Esophagus muscularis mucosa (tissue), 4 donors: ENCODE results near the gene TENM4. TPM values are rescaled to one million over a fixed set of nuclear protein-coding genes. Genes with fewer than 3 reads are reported as not detected.

Experiments
- DNase-seq: peaks from one replicate; pipeline ENCODE4 v3.0.0-alpha.2; 2017; ENCODE audit errors: extremely low spot score
- H3K27ac ChIP-seq, 4 donors: fragments of 200-600 bp; sonication (generic); replicated peaks in 1 of 4; 1 replicate in 3 of 4; 2 replicates in 1 of 4; pipeline ENCODE4 v1.5.1; 2016 to 2019; ENCODE audit warnings: mild to moderate bottlenecking in 1 of 4
- H3K27me3 ChIP-seq, 4 donors: fragments of 200-600 bp; sonication (generic); one replicate each; pipeline versions ENCODE4 v1.5.1 to v1.6.0; 2016 to 2019
- H3K36me3 ChIP-seq, 4 donors: fragments of 200-600 bp; sonication (generic); one replicate each; pipeline ENCODE4 v1.5.1; 2016 to 2019
- H3K4me1 ChIP-seq, 4 donors: fragments of 200-600 bp; sonication (generic); one replicate each; pipeline ENCODE4 v1.5.1; 2016 to 2019
- H3K4me3 ChIP-seq, 4 donors: fragments of 200-600 bp; sonication (generic); 1 replicate in 2 of 4; 2 replicates in 2 of 4; pipeline ENCODE4 v1.5.1; 2016 to 2019; ENCODE audit warnings: mild to moderate bottlenecking in 4 of 4, moderate library complexity in 1 of 4
- H3K9me3 ChIP-seq, 4 donors: fragments of 200-600 bp; sonication (generic); 1 replicate in 3 of 4; 2 replicates in 1 of 4; pipeline ENCODE4 v1.5.1; 2016 to 2019
- EP300 ChIP-seq: sonication (generic); formaldehyde crosslinking; IDR thresholded peaks from one replicate; pipeline ENCODE4 v1.6.1; 2017; ENCODE audit warnings: antibody characterized with exemption
- POLR2A ChIP-seq: fragments of 450-650 bp; IDR thresholded peaks from one replicate; pipeline ENCODE4 v1.6.1; 2017; ENCODE audit warnings: antibody characterized with exemption, moderate library complexity, mild to moderate bottlenecking, low read depth
- POLR2AphosphoS5 ChIP-seq, 2 donors: sonication (generic); formaldehyde crosslinking; IDR thresholded peaks; one replicate each; pipeline ENCODE4 v1.6.1; 2017; ENCODE audit warnings: antibody characterized with exemption in 2 of 2
- WGBS: methylation state at CpG from one replicate; pipeline ENCODE4 v1.1.5; 2018; 5-methylcytosine and 5-hydroxymethylcytosine counted together
- intact Hi-C: fragments of 100-400 bp; cut with DNase I; formaldehyde crosslinking; loops from one replicate; pipeline ENCODE4 v1.15.1; 2023
- total RNA-seq, 4 donors: library from RNA; depleted of rRNA; stranded (reverse); fragments of >200 nt; gene quantifications; one replicate each; pipeline versions ENCODE4 v1.1.0 to v1.2.1, GENCODE V29; 2016
- TF ChIP-seq, protein P1 (sequence below), 3 experiments: fragments of 200-600 bp in 2 of 3; fragments of 450-650 bp in 1 of 3; sonication (generic) in 2 of 3; IDR thresholded peaks; one replicate each; pipeline ENCODE4 v1.5.1; 2017 to 2019; ENCODE audit warnings: antibody characterized with exemption in 3 of 3, mild to moderate bottlenecking in 2 of 3, moderate library complexity in 1 of 3

Gene TENM4
- total RNA-seq = 1 to 10 TPM; 4.1 to 9.6 (median 8.0) TPM

DNA sequence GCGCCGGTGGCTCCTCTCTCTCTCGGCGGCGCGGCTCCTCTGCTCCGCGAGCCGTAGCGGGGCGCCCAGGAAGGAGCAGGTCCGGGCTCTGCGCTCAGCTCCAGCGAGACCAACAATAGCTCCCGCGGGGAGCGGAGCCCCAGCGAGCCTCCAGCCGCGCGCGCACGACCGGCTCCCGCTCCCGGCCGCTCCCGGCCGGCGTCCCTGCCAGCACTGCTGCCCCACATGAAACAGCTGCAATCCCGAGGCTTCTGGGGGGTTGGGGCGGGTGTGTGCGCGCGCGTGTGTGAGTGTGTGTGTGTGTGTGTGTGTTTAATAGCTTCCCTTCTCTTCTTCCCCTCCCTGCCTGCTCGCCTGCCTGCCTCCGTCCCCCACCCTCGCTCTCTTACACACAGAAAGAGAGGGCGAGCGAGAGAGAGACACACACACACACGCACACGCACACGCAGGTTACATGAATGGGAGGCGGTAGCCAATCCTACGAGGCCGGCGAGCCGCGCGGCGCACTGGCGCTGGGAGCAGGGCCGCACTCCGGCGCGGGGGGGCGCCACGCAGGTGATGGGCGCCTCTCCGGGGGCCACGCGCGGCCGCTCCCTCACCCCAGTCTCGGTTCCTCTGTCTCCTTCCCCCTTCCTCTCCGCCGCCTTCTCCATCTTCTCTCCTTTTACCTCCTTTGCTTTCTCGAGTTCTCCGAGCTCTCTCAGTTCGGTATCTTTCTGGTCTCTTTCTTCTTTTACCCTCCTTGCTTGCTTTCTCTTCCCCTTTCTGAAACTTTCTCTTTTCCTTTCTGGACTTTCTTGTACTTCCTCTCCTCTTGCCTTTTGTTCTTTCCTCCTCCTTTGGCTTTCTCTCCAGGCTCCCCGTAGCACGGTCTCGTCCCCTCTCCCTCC lies at the start of gene TENM4:
Gene TENM4, minus strand, starts transcription at position 460 of the 890 bp plus-strand sequence. CDS start 371,086 bp downstream, outside the sequence.
- TF ChIP-seq POLR2AphosphoS5 (IDR thresholded peaks at IDR 0.05) (peak; percentile 78 to 87), POLR2A (no peak), EP300 (no peak)
- TF ChIP-seq, protein P1, sequence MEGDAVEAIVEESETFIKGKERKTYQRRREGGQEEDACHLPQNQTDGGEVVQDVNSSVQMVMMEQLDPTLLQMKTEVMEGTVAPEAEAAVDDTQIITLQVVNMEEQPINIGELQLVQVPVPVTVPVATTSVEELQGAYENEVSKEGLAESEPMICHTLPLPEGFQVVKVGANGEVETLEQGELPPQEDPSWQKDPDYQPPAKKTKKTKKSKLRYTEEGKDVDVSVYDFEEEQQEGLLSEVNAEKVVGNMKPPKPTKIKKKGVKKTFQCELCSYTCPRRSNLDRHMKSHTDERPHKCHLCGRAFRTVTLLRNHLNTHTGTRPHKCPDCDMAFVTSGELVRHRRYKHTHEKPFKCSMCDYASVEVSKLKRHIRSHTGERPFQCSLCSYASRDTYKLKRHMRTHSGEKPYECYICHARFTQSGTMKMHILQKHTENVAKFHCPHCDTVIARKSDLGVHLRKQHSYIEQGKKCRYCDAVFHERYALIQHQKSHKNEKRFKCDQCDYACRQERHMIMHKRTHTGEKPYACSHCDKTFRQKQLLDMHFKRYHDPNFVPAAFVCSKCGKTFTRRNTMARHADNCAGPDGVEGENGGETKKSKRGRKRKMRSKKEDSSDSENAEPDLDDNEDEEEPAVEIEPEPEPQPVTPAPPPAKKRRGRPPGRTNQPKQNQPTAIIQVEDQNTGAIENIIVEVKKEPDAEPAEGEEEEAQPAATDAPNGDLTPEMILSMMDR (IDR thresholded peaks at IDR 0.05) = peak; percentile 40 to 47 (median 44)
- Histone ChIP-seq H3K36me3 (no peaks in the 10 kb centered on the region), H3K4me3 (peak within 1 kb of the TSS; percentile 63 to 84 (median 67)), H3K9me3 (no peaks in the 10 kb centered on the region), H3K27ac (peak within 1 kb of the TSS; percentile 85 to 90 (median 88)), H3K4me1 (peaks cover 44 to 55% (median 53%) of the 10 kb centered on the region in 4 donors), H3K27me3 (peaks cover 0 to 54% (median 11%) of the 10 kb centered on the region in 4 donors)
- DNase-seq = no peak
- intact Hi-C loops = loop anchor here (5.0 kb wide), 1 partner anchor 39 kb away; no protein-coding TSS in a partner anchor
- 3% methylated on average over 22 of the region's 74 CpGs for WGBS

DNA sequence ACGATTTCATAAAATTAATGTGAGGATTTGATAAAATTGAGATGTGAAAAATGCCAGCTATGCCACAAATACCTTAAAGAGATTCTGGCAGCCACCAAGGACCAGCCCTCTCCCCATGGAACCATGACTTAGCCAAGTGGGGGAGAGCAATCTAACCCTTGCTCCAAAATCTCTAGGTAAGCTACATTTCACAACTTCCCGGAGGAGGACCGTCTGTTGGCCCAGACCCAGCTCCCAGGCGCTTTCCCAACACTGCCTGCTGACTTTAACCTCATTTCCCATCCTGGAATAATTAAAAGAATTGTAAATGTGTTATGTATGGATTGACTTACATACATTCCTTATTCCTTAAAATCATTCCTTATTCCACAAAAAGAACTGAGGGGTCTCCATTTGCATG lies 47.5 kb upstream of the TENM4 start:
- intact Hi-C loops = no loop called here

DNA sequence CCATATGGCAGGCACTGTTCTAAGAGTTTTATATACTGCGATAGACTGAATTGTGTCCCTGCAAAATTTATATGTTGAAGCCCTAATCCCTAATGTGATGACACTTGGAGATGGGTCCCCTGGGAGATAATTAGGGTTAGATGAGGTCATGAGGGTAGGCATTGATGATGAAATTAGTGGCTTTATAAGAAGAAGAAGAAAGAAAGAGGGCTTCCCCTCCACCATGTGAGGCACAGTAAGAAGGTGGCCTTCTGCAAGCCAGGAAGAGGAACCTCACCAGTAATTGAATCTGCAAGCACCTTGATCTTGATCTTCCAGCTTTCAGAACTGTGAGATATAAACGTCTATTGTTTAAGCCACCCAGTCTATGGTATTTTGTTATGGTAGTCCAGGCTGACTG lies 46.6 kb upstream of the TENM4 start:
- WGBS = 79% methylated on average over 2 of the region's 2 CpGs
- no peak for DNase-seq
- Histone ChIP-seq H3K4me1 (no peaks in the 10 kb centered on the region), H3K27me3 (no peaks in the 10 kb centered on the region), H3K4me3 (no peak overlapping the region), H3K36me3 (no peaks in the 10 kb centered on the region), H3K9me3 (no peaks in the 10 kb centered on the region), H3K27ac (no peak overlapping the region)
- TF ChIP-seq POLR2A (no peak), POLR2AphosphoS5 (IDR thresholded peaks at IDR 0.05) (no peak), EP300 (no peak)
- TF ChIP-seq, protein P1 (IDR thresholded peaks at IDR 0.05) = no peak
- intact Hi-C loops = no loop called here

More for the DNA sequence above, 47.5 kb upstream of the TENM4 start:
- Histone ChIP-seq H3K4me3 (no peak overlapping the region), H3K27me3 (no peaks in the 10 kb centered on the region), H3K36me3 (no peaks in the 10 kb centered on the region), H3K9me3 (no peaks in the 10 kb centered on the region), H3K4me1 (peaks cover 0 to under 1% (median 0%) of the 10 kb centered on the region in 4 donors), H3K27ac (no peak overlapping the region)
- TF ChIP-seq, protein P1 (IDR thresholded peaks at IDR 0.05) = no peak
- TF ChIP-seq EP300 (no peak), POLR2A (no peak), POLR2AphosphoS5 (IDR thresholded peaks at IDR 0.05) (no peak)
- DNase-seq = no peak
- 84% methylated on average over 4 of the region's 4 CpGs for WGBS

DNA sequence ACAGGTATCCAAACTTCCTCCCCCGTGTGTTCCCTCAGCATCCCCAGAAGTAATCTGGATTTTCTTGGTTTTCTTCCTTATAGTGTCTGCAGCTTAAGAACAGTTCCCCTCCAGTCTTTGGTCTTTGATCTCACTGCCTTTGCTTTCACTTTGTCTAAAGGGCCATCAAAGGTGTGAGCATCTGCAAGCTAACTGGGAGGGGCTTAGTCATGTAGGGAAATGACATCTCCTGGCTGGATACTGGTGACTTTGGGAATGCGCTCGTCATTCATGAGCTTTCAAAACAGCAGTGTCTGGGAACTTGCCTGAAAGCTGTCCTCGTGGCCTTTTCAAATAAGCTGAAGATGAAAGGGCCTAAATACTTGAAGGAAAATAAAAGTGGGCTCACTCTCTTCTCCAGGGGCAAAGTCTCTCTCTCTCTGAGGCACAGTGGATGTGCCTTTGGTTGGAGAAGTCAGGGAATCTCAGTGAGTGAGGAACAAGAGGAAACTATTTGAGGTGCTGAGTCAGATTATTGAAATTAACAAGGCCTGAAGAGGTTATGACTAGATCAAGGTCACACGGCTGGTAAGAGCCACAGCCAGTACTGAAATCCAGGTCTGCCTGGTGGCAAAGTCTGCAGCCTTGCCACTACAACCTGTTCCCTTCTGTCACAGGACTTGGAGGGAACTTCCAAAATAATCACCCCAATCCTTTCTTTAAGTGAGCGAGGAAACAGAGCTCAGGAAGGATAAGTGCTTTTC lies 45.6 kb upstream of the TENM4 start:
- WGBS = 77% methylated on average over 6 of the region's 6 CpGs
- no peaks in the 10 kb centered on the region for H3K27me3 ChIP-seq
- intact Hi-C loops = no loop called here
- H3K27ac ChIP-seq = no peak overlapping the region
- TF ChIP-seq POLR2AphosphoS5 (IDR thresholded peaks at IDR 0.05) = no peak
- TF ChIP-seq POLR2A = no peak
- no peak for TF ChIP-seq EP300
- TF ChIP-seq, protein P1 (IDR thresholded peaks at IDR 0.05) = no peak
- no peak for DNase-seq
- H3K4me1 ChIP-seq = no peaks in the 10 kb centered on the region
- H3K36me3 ChIP-seq = no peaks in the 10 kb centered on the region
- H3K9me3 ChIP-seq = no peaks in the 10 kb centered on the region
- H3K4me3 ChIP-seq = no peak overlapping the region
